ENCODE measurements around the gene COX5A.
A peak's percentile ranks its signal among the peaks of the same experiment; 100 is the strongest.

DNA sequence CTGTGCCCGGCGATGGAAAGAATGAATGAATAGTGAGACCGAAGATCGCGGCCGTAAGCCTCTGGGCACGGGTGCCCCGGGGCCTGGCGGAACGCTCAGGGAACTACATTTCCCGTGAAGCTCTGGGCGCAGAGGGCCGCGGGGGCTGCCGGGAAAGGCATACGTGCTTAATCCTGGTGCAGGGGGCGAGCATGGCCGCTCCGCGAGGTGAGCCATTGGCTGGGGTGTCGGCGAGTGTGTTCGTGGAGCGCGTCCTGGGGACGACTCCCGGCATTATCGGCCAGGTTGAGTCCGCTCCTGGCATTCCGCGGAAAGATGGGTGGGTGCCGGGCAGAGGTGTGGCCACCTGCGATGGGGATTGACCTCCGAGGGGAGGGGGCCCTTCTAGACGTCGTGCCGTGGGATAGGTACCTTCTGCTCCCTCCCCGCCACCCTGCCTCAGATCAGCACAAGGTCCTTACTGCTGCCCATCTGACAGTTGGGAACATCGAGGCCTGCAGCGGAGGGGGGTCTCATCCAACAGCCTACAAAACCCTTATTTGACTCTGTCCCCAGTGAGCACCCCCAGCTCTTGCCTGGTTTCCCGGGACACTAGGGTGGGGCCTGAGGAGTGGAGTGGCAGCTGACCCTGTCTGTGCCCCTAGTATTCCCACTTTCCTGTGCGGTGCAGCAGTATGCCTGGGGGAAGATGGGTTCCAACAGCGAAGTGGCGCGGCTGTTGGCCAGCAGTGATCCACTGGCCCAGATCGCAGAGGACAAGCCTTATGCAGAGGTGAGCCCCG is 47.8 kb downstream of the COX5A start, which contains the start of gene MPI:
- TF ChIP-seq, protein P1, sequence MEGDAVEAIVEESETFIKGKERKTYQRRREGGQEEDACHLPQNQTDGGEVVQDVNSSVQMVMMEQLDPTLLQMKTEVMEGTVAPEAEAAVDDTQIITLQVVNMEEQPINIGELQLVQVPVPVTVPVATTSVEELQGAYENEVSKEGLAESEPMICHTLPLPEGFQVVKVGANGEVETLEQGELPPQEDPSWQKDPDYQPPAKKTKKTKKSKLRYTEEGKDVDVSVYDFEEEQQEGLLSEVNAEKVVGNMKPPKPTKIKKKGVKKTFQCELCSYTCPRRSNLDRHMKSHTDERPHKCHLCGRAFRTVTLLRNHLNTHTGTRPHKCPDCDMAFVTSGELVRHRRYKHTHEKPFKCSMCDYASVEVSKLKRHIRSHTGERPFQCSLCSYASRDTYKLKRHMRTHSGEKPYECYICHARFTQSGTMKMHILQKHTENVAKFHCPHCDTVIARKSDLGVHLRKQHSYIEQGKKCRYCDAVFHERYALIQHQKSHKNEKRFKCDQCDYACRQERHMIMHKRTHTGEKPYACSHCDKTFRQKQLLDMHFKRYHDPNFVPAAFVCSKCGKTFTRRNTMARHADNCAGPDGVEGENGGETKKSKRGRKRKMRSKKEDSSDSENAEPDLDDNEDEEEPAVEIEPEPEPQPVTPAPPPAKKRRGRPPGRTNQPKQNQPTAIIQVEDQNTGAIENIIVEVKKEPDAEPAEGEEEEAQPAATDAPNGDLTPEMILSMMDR (IDR thresholded peaks at IDR 0.05), result peak; percentile 13 to 39 (median 31)
- no peak for TF ChIP-seq POLR2A (IDR thresholded peaks at IDR 0.05)

Measured in breast epithelium (tissue), 3 donors.